ENCODE data around the gene USP6NL. TPM values are rescaled to one million over a fixed set of nuclear protein-coding genes. Genes with fewer than 3 reads are reported as not detected.
A peak's percentile ranks its signal among the peaks of the same experiment; 100 is the strongest.

Gene USP6NL
- total RNA-seq, 1 experiment from 2014 or later, result 35.6 TPM

GRCh38 chr10:11608159-11609013, 3.1 kb downstream of the USP6NL start:
- DNase-seq, result no peak
- Histone ChIP-seq H3K36me3 (ENCODE audit: control insufficient read depth, insufficient read depth, low read length) (no peaks in the 10 kb centered on the region), H3K4me3 (ENCODE audit: low read depth, low read length) (no peak overlapping the region), H3K4me1 (peaks cover 55% of the 10 kb centered on the region), H3K9me3 (no peaks in the 10 kb centered on the region), H3K27me3 (replicated peaks; ENCODE audit: control insufficient read depth, insufficient read depth, low read length) (no peaks in the 10 kb centered on the region)
- Mint-ChIP-seq H3K4me1 (ENCODE audit: low read depth, unreplicated experiment) (peaks cover 41% of the 10 kb centered on the region), H3K9me3 (ENCODE audit: unreplicated experiment) (no peaks in the 10 kb centered on the region), H3K27me3 (ENCODE audit: insufficient read depth, unreplicated experiment) (no peaks in the 10 kb centered on the region), H3K36me3 (ENCODE audit: insufficient read depth, unreplicated experiment) (peaks cover 6% of the 10 kb centered on the region), H3K4me3 (ENCODE audit: unreplicated experiment) (peak overlapping the region; percentile 5), H3K27ac (ENCODE audit: unreplicated experiment) (no peak overlapping the region)
- intact Hi-C loops (cut with micrococcal nuclease; ENCODE audit: unreplicated experiment), result no loop called here
- no TSS peak for BruUV-seq (replicated peaks)
- ChIA-PET POLR2A (no interaction called here), CTCF (interaction anchor here (0.6 to 1.6 kb wide), 4 partner anchors 93 to 175 kb away, joined by 3 to 4 read pairs (median 3); no protein-coding TSS in a partner anchor)
- no peak for TF ChIP-seq CTCF (IDR thresholded peaks at IDR 0.05; ENCODE audit: insufficient read depth in 1 of 2, low read depth in 1 of 2, low read length in 1 of 2, severe bottlenecking in 1 of 2, unreplicated experiment in 1 of 2)

- Mint-ChIP-seq H3K9me3 (ENCODE audit: unreplicated experiment) (no peaks in the 10 kb centered on the region), H3K27me3 (ENCODE audit: insufficient read depth, unreplicated experiment) (no peaks in the 10 kb centered on the region), H3K36me3 (ENCODE audit: insufficient read depth, unreplicated experiment) (no peaks in the 10 kb centered on the region), H3K4me1 (ENCODE audit: low read depth, unreplicated experiment) (peaks cover 66% of the 10 kb centered on the region), H3K27ac (ENCODE audit: unreplicated experiment) (no peak overlapping the region), H3K4me3 (ENCODE audit: unreplicated experiment) (no peak overlapping the region)
- Histone ChIP-seq H3K27me3 (replicated peaks; ENCODE audit: control insufficient read depth, insufficient read depth, low read length) (no peaks in the 10 kb centered on the region), H3K9me3 (no peaks in the 10 kb centered on the region), H3K4me3 (ENCODE audit: low read depth, low read length) (no peak overlapping the region), H3K36me3 (ENCODE audit: control insufficient read depth, insufficient read depth, low read length) (no peaks in the 10 kb centered on the region), H3K4me1 (peaks cover 66% of the 10 kb centered on the region)
- DNase-seq, result no peak
- POLR2A ChIA-PET, result interaction anchor here (0.6 kb wide), 1 partner anchor 150 kb away, joined by 3 read pairs; no protein-coding TSS in a partner anchor
- no peak for TF ChIP-seq CTCF (IDR thresholded peaks at IDR 0.05; ENCODE audit: insufficient read depth in 1 of 2, low read depth in 1 of 2, low read length in 1 of 2, severe bottlenecking in 1 of 2, unreplicated experiment in 1 of 2)
- no TSS peak for BruUV-seq (replicated peaks)
- CTCF ChIA-PET, result no interaction called here
- intact Hi-C loops (cut with micrococcal nuclease; ENCODE audit: unreplicated experiment), result no loop called here
These were observed 5.5 kb downstream of the USP6NL start for GRCh38 chr10:11605807-11606408.

- DNase-seq, result no peak
- Mint-ChIP-seq H3K27ac (ENCODE audit: unreplicated experiment) (no peak overlapping the region), H3K4me3 (ENCODE audit: unreplicated experiment) (no peak overlapping the region), H3K36me3 (ENCODE audit: insufficient read depth, unreplicated experiment) (no peaks in the 10 kb centered on the region), H3K27me3 (ENCODE audit: insufficient read depth, unreplicated experiment) (no peaks in the 10 kb centered on the region), H3K4me1 (ENCODE audit: low read depth, unreplicated experiment) (peaks cover 66% of the 10 kb centered on the region), H3K9me3 (ENCODE audit: unreplicated experiment) (no peaks in the 10 kb centered on the region)
- intact Hi-C loops (cut with micrococcal nuclease; ENCODE audit: unreplicated experiment), result no loop called here
- H3K4me3 ChIP-seq (ENCODE audit: low read depth, low read length), result no peak overlapping the region
- ChIA-PET CTCF (no interaction called here), POLR2A (no interaction called here)
- no TSS peak for BruUV-seq (replicated peaks)
- TF ChIP-seq CTCF (IDR thresholded peaks at IDR 0.05; ENCODE audit: insufficient read depth in 1 of 2, low read depth in 1 of 2, low read length in 1 of 2, severe bottlenecking in 1 of 2, unreplicated experiment in 1 of 2), result no peak
- H3K9me3 ChIP-seq, result no peaks in the 10 kb centered on the region
- H3K27me3 ChIP-seq (replicated peaks; ENCODE audit: control insufficient read depth, insufficient read depth, low read length), result no peaks in the 10 kb centered on the region
- no peaks in the 10 kb centered on the region for H3K36me3 ChIP-seq (ENCODE audit: control insufficient read depth, insufficient read depth, low read length)
- H3K4me1 ChIP-seq, result peaks cover 64% of the 10 kb centered on the region
These were observed 6.4 kb downstream of the USP6NL start for GRCh38 chr10:11604865-11605650.

Data from Caco-2 (cell line).